ENCODE data around the gene DGKH. TPM values are rescaled to one million over a fixed set of nuclear protein-coding genes. Genes with fewer than 3 reads are reported as not detected.
"Not testable (repeated sequence)": the region's sequence is repeated elsewhere in the genome, so short reads cannot be mapped to it uniquely, and the experiment has no call there.

Gene DGKH
- total RNA-seq, 1 donor from 2014 or later = 16.8 TPM

- Histone ChIP-seq H3K27me3 (ENCODE audit: control insufficient read depth, insufficient read depth, low read length) (no peaks in the 10 kb centered on the region), H3K36me3 (ENCODE audit: control insufficient read depth, insufficient read depth, low read length) (peaks cover 3% of the 10 kb centered on the region), H3K4me3 (ENCODE audit: low read depth, low read length) (no peak overlapping the region)
- FAIRE-seq (no peak), DNase-seq (ENCODE audit: low read depth) (no peak)
- TF ChIP-seq, protein P1, sequence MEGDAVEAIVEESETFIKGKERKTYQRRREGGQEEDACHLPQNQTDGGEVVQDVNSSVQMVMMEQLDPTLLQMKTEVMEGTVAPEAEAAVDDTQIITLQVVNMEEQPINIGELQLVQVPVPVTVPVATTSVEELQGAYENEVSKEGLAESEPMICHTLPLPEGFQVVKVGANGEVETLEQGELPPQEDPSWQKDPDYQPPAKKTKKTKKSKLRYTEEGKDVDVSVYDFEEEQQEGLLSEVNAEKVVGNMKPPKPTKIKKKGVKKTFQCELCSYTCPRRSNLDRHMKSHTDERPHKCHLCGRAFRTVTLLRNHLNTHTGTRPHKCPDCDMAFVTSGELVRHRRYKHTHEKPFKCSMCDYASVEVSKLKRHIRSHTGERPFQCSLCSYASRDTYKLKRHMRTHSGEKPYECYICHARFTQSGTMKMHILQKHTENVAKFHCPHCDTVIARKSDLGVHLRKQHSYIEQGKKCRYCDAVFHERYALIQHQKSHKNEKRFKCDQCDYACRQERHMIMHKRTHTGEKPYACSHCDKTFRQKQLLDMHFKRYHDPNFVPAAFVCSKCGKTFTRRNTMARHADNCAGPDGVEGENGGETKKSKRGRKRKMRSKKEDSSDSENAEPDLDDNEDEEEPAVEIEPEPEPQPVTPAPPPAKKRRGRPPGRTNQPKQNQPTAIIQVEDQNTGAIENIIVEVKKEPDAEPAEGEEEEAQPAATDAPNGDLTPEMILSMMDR (IDR thresholded peaks at IDR 0.05; ENCODE audit: insufficient read depth, low read length, severe bottlenecking) = no peak
Observed at GRCh38 chr13:42094516-42095040, 46.1 kb downstream of the DGKH start.

DNA sequence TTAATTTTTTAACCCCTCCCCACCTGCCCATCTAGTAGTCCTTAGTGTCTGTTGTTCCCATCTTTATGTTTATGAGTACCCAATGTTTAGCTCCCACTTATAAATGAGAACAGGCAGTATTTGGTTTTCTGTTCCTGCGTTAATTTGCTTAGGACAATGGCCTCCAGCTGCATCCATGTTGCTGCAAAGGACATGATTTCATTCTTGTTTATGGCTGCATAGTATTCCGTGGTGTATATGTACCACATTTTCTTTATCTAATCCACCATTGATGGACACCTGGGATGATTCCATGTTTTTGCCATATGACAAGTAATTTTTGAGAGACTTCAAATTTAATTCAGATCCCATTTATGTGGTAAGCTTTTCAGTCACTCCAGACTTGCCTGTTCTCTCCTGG lies 47.8 kb downstream of the DGKH start:
- FAIRE-seq; DNase-seq (ENCODE audit: low read depth); H3K36me3 ChIP-seq (ENCODE audit: control insufficient read depth, insufficient read depth, low read length); H3K4me3 ChIP-seq (ENCODE audit: low read depth, low read length); H3K27me3 ChIP-seq (ENCODE audit: control insufficient read depth, insufficient read depth, low read length): not testable (repeated sequence)

- no peak for DNase-seq (ENCODE audit: low read depth)
- no peaks in the 10 kb centered on the region for H3K27me3 ChIP-seq (ENCODE audit: control insufficient read depth, insufficient read depth, low read length)
- no peaks in the 10 kb centered on the region for H3K36me3 ChIP-seq (ENCODE audit: control insufficient read depth, insufficient read depth, low read length)
- no peak for FAIRE-seq
- H3K4me3 ChIP-seq (ENCODE audit: low read depth, low read length) = no peak overlapping the region
- TF ChIP-seq, protein P1 (IDR thresholded peaks at IDR 0.05; ENCODE audit: insufficient read depth, low read length, severe bottlenecking) = no peak
Observed at GRCh38 chr13:42099962-42100675, 51.7 kb downstream of the DGKH start.

GRCh38 chr13:42100960-42101359 lies 52.5 kb downstream of the DGKH start:
- TF ChIP-seq, protein P1 (IDR thresholded peaks at IDR 0.05; ENCODE audit: insufficient read depth, low read length, severe bottlenecking) = no peak
- DNase-seq (ENCODE audit: low read depth) (no peak), FAIRE-seq (no peak)
- H3K27me3 ChIP-seq (ENCODE audit: control insufficient read depth, insufficient read depth, low read length) = no peaks in the 10 kb centered on the region
- H3K4me3 ChIP-seq (ENCODE audit: low read depth, low read length) = no peak overlapping the region
- no peaks in the 10 kb centered on the region for H3K36me3 ChIP-seq (ENCODE audit: control insufficient read depth, insufficient read depth, low read length)

GRCh38 chr13:42101821-42102585 lies 53.6 kb downstream of the DGKH start:
- DNase-seq (ENCODE audit: low read depth) (no peak), FAIRE-seq (no peak)
- Histone ChIP-seq H3K4me3 (ENCODE audit: low read depth, low read length) (no peak overlapping the region), H3K36me3 (ENCODE audit: control insufficient read depth, insufficient read depth, low read length) (no peaks in the 10 kb centered on the region), H3K27me3 (ENCODE audit: control insufficient read depth, insufficient read depth, low read length) (no peaks in the 10 kb centered on the region)
- TF ChIP-seq, protein P1 (IDR thresholded peaks at IDR 0.05; ENCODE audit: insufficient read depth, low read length, severe bottlenecking) = no peak

Data from bronchial epithelial cell (primary cell).